ENCODE results near the gene CARMIL3.

The CARMIL3 gene

DNA sequence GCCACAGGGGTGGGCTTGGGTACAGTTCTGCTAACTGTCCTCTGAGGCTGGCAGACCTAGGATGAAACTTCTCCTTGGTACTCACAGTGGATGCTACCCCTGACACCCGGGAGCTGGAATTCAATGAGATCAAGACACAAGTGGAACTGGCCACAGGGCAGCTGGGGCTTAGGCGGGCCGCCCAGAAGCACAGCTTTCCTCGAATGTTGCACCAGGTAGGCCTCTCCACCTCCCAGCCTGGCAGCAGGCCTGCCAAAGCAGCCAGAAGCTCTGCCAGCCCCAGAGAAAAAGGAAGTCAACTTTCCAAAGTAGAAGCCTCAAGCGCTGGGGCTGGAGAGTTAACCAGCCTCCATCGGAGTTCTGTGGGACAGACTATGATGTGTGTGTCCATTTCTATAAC, 65.4 kb downstream of the CARMIL3 start:
- H3K4me3 ChIP-seq (ENCODE audit: control insufficient read depth, low read depth, low read length): no peak overlapping the region
- DNase-seq (ENCODE audit: low read depth): no peak

More for the DNA sequence above, 65.4 kb downstream of the CARMIL3 start:
- TF ChIP-seq, protein P1, sequence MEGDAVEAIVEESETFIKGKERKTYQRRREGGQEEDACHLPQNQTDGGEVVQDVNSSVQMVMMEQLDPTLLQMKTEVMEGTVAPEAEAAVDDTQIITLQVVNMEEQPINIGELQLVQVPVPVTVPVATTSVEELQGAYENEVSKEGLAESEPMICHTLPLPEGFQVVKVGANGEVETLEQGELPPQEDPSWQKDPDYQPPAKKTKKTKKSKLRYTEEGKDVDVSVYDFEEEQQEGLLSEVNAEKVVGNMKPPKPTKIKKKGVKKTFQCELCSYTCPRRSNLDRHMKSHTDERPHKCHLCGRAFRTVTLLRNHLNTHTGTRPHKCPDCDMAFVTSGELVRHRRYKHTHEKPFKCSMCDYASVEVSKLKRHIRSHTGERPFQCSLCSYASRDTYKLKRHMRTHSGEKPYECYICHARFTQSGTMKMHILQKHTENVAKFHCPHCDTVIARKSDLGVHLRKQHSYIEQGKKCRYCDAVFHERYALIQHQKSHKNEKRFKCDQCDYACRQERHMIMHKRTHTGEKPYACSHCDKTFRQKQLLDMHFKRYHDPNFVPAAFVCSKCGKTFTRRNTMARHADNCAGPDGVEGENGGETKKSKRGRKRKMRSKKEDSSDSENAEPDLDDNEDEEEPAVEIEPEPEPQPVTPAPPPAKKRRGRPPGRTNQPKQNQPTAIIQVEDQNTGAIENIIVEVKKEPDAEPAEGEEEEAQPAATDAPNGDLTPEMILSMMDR (conservative IDR thresholded peaks at IDR 0.05; ENCODE audit: control insufficient read depth, insufficient read depth, low read depth, low read length): no peak
